Kidney (tissue), 14 donors: ENCODE data around the gene GALNT14. TPM values are rescaled to one million over a fixed set of nuclear protein-coding genes. Genes with fewer than 3 reads are reported as not detected.

Experiments
- DNase-seq, 5 donors: peaks; one replicate each; pipeline ENCODE4 v3.0.0-alpha.2; 2013 to 2020
- FAIRE-seq: peaks from 2 replicates; lab custom pipeline; 2012; peaks lifted over from hg19 to GRCh38; lab: Jason Lieb, UNC
- H3K27ac ChIP-seq, 2 donors: one replicate each; pipeline ENCODE4 v1.7.0; 2013; ENCODE audit warnings: low read depth in 2 of 2, low read length in 2 of 2, inconsistent platforms in 1 of 2
- H3K27me3 ChIP-seq: one replicate; pipeline ENCODE4 v1.7.1; 2013; ENCODE audit warnings: low read length, inconsistent platforms; ENCODE audit not compliant: control insufficient read depth, insufficient read depth
- H3K36me3 ChIP-seq, 3 donors: one replicate each; pipeline versions ENCODE4 v1.7.0 to v1.7.1; 2013; ENCODE audit warnings: low read length in 3 of 3, control low read depth in 1 of 3, inconsistent platforms in 1 of 3; ENCODE audit not compliant: insufficient read depth in 3 of 3, control insufficient read depth in 2 of 3
- H3K4me1 ChIP-seq, 3 donors: one replicate each; pipeline versions ENCODE4 v1.7.0 to v1.7.1; 2013; ENCODE audit warnings: low read length in 3 of 3, inconsistent platforms in 1 of 3, low read depth in 1 of 3; ENCODE audit not compliant: control insufficient read depth in 2 of 3, insufficient read depth in 2 of 3
- H3K4me3 ChIP-seq, 3 donors: one replicate each; pipeline versions ENCODE4 v1.7.0 to v1.8.1; 2013; ENCODE audit warnings: low read length in 3 of 3, control low read depth in 1 of 3, inconsistent platforms in 1 of 3
- H3K9ac ChIP-seq, 3 donors: one replicate each; pipeline versions ENCODE4 v1.7.0 to v1.7.1; 2013; ENCODE audit warnings: low read length in 3 of 3, control low read depth in 1 of 3, inconsistent platforms in 1 of 3
- H3K9me3 ChIP-seq, 3 donors: one replicate each; pipeline versions ENCODE4 v1.7.0 to v1.7.1; 2013; ENCODE audit warnings: low read length in 3 of 3, control low read depth in 1 of 3, inconsistent platforms in 1 of 3; ENCODE audit not compliant: control insufficient read depth in 2 of 3, insufficient read depth in 1 of 3
- CTCF ChIP-seq: IDR thresholded peaks from 3 replicates; pipeline ENCODE4 v1.5.1; 2012; ENCODE audit warnings: mild to moderate bottlenecking, moderate library complexity, borderline replicate concordance; ENCODE audit not compliant: insufficient read depth; ENCODE audit errors: extremely low read depth
- intact Hi-C: fragments of 100-400 bp; cut with DNase I; formaldehyde crosslinking; loops from one replicate; pipeline ENCODE4 v1.11.1; 2022
- polyA plus RNA-seq: library from polyadenylated mRNA; stranded (reverse); fragments of 350-450 nt; fragmentation: Illumina TruSeq; extraction: RNeasy Lipid Tissue Mini Kit (QIAGEN cat#74804); gene quantifications from one replicate; pipeline ENCODE4 v1.2.3, GENCODE V29; 2014; ENCODE audit warnings: low read depth, low replicate concordance; ENCODE audit not compliant: insufficient read depth
- total RNA-seq: library from RNA; stranded (reverse); fragmentation: NEBNext Ultra II Directional; extraction: Animal tissue kit (Norgen Biotek cat#: 25700); gene quantifications from one replicate; pipeline ENCODE4 v1.2.1, GENCODE V29; 2021
- donor health status: control.
- donor health status: control.
- donor health status: control.
- donor health status: control.
- donor health status: control.
- donor health status: DM: yes; HTN: yes; CAD: no.
- donor health status: Normal renal cell carcinoma (clear cell type).

GALNT14 gene
- total and polyA plus RNA-seq, 2 donors from 2014 or later, result 84.6 to 90.3 TPM

GRCh38 chr2:30926606-30927005 is 211.6 kb downstream of the GALNT14 start:
- FAIRE-seq (no peak), DNase-seq (no peak)
- intact Hi-C loops, result no loop called here
- H3K36me3 ChIP-seq, result peaks cover 0 to 38% (median 4%) of the 10 kb centered on the region in 3 donors
- H3K9me3 ChIP-seq, result no peaks in the 10 kb centered on the region
- H3K4me3 ChIP-seq, result no peak overlapping the region
- no peak for TF ChIP-seq CTCF
- H3K27me3 ChIP-seq, result no peaks in the 10 kb centered on the region
- no peaks in the 10 kb centered on the region for H3K4me1 ChIP-seq
- H3K9ac ChIP-seq, result no peak overlapping the region
- H3K27ac ChIP-seq, result no peak overlapping the region

GRCh38 chr2:30923623-30924022 is 214.6 kb downstream of the GALNT14 start:
- no peak for FAIRE-seq
- intact Hi-C loops, result no loop called here
- no peak overlapping the region for H3K27ac ChIP-seq

GRCh38 chr2:30920511-30920910 is 217.7 kb downstream of the GALNT14 start:
- Histone ChIP-seq H3K27me3 (no peaks in the 10 kb centered on the region), H3K4me1 (no peaks in the 10 kb centered on the region), H3K4me3 (no peak overlapping the region), H3K9me3 (no peaks in the 10 kb centered on the region), H3K9ac (no peak overlapping the region), H3K27ac (no peak overlapping the region), H3K36me3 (peaks cover 0 to 28% (median 2%) of the 10 kb centered on the region in 3 donors)
- no peak for TF ChIP-seq CTCF
- DNase-seq (no peak), FAIRE-seq (no peak)
- intact Hi-C loops, result no loop called here

More at GRCh38 chr2:30923623-30924022, 214.6 kb downstream of the GALNT14 start:
- peaks cover 0 to 44% (median 2%) of the 10 kb centered on the region in 3 donors for H3K36me3 ChIP-seq
- TF ChIP-seq CTCF, result no peak
- no peak overlapping the region for H3K4me3 ChIP-seq
- no peaks in the 10 kb centered on the region for H3K4me1 ChIP-seq
- H3K27me3 ChIP-seq, result no peaks in the 10 kb centered on the region
- H3K9me3 ChIP-seq, result no peaks in the 10 kb centered on the region
- H3K9ac ChIP-seq, result no peak overlapping the region
- peak in 1 of 5 donors; percentile 10 for DNase-seq

- Histone ChIP-seq H3K27me3 (no peaks in the 10 kb centered on the region), H3K9me3 (no peaks in the 10 kb centered on the region), H3K27ac (no peak overlapping the region), H3K4me3 (no peak overlapping the region), H3K36me3 (peaks cover 0 to 22% (median 14%) of the 10 kb centered on the region in 3 donors), H3K4me1 (peaks cover 0 to 7% (median 0%) of the 10 kb centered on the region in 3 donors), H3K9ac (no peak overlapping the region)
- FAIRE-seq, result no peak
- intact Hi-C loops, result no loop called here
- DNase-seq, result peak in 4 of 5 donors; percentile 65 to 75 (median 69)
- TF ChIP-seq CTCF, result peak; percentile 24
These were observed 222.8 kb downstream of the GALNT14 start for GRCh38 chr2:30915486-30915885.
